GM21526 (cell line): ENCODE results near the gene NPM1.
A peak's percentile ranks its signal among the peaks of the same experiment; 100 is the strongest.
"Not testable (repeated sequence)": the region's sequence is repeated elsewhere in the genome, so short reads cannot be mapped to it uniquely, and the experiment has no call there.

Experiments used
- ATAC-seq: cut with Tn5 transposase; IDR thresholded peaks from one replicate; pipeline ENCODE4 v1.9.1; 2021; ENCODE audit warnings: moderate library complexity; ENCODE audit not compliant: unreplicated experiment, low FRiP score

NPM1 gene

GRCh38 chr5:171387345-171387969, at the start of gene NPM1:
TSS of gene NPM1 (plus strand) at chr5:171387849. CDS start at chr5:171387949, 100 bp downstream.
- ATAC-seq = peak; percentile 78

- no peak for ATAC-seq
These were observed 47.6 kb upstream of the NPM1 start for GRCh38 chr5:171340042-171340441.

GRCh38 chr5:171340491-171340890, 47.2 kb upstream of the NPM1 start:
- no peak for ATAC-seq

GRCh38 chr5:171342362-171343111, 45.1 kb upstream of the NPM1 start:
- ATAC-seq = no peak

GRCh38 chr5:171344936-171345608, 42.6 kb upstream of the NPM1 start:
- no peak for ATAC-seq

GRCh38 chr5:171351536-171352073, 36.0 kb upstream of the NPM1 start:
- ATAC-seq = no peak

GRCh38 chr5:171355302-171355724, 32.3 kb upstream of the NPM1 start:
- peak; percentile 95 for ATAC-seq

- no peak for ATAC-seq
These were observed 29.8 kb upstream of the NPM1 start for GRCh38 chr5:171357843-171358242.

GRCh38 chr5:171361151-171361550, 26.5 kb upstream of the NPM1 start:
- ATAC-seq = not testable (repeated sequence)

- not testable (repeated sequence) for ATAC-seq
These were observed 24.4 kb upstream of the NPM1 start for GRCh38 chr5:171363249-171363648.

- ATAC-seq = no peak
These were observed 23.8 kb upstream of the NPM1 start for GRCh38 chr5:171363846-171364245.

GRCh38 chr5:171365351-171365750, 22.3 kb upstream of the NPM1 start:
- no peak for ATAC-seq

- ATAC-seq = no peak
These were observed 21.0 kb upstream of the NPM1 start for GRCh38 chr5:171366645-171367044.

GRCh38 chr5:171367424-171368370, 20.0 kb upstream of the NPM1 start:
- no peak for ATAC-seq

- ATAC-seq = no peak
These were observed 18.6 kb upstream of the NPM1 start for GRCh38 chr5:171369056-171369455.

- no peak for ATAC-seq
These were observed 17.8 kb upstream of the NPM1 start for GRCh38 chr5:171369898-171370297.

GRCh38 chr5:171370881-171371280, 16.8 kb upstream of the NPM1 start:
- not testable (repeated sequence) for ATAC-seq

GRCh38 chr5:171371326-171371725, 16.3 kb upstream of the NPM1 start:
- ATAC-seq = no peak

- no peak for ATAC-seq
These were observed 7.7 kb upstream of the NPM1 start for GRCh38 chr5:171379961-171380360.

GRCh38 chr5:171384416-171384815, 3.2 kb upstream of the NPM1 start:
- ATAC-seq = not testable (repeated sequence)
